Mesenchymal stem cell (in vitro differentiated cells and primary cell): Measurements from ENCODE around the gene MRPL51.

Experiments
- DNase-seq: peaks from one replicate; pipeline ENCODE4 v3.0.0-alpha.2; 2013
- H2AFZ ChIP-seq: one replicate; pipeline ENCODE4 v1.6.1; 2013; ENCODE audit warnings: low read depth, mild to moderate bottlenecking, control low read depth, inconsistent platforms, low read length, moderate library complexity
- H2AK5ac ChIP-seq: 2 replicates; pipeline ENCODE4 v1.6.1; 2013; ENCODE audit warnings: low read length, moderate library complexity, mild to moderate bottlenecking, inconsistent platforms; ENCODE audit not compliant: severe bottlenecking
- H2BK120ac ChIP-seq: one replicate; pipeline ENCODE4 v1.6.1; 2013; ENCODE audit warnings: low read depth, mild to moderate bottlenecking, inconsistent platforms, low read length, moderate library complexity
- H2BK12ac ChIP-seq, 2 experiments: one replicate each; pipeline ENCODE4 v1.6.1; 2013; ENCODE audit warnings: inconsistent platforms in 2 of 2, low read length in 2 of 2, mild to moderate bottlenecking in 2 of 2, moderate library complexity in 2 of 2, control low read depth in 1 of 2
- H2BK15ac ChIP-seq: one replicate; pipeline ENCODE4 v1.6.1; 2013; ENCODE audit warnings: mild to moderate bottlenecking, low read depth, inconsistent platforms; ENCODE audit not compliant: poor library complexity, severe bottlenecking
- H2BK5ac ChIP-seq: 2 replicates; pipeline ENCODE4 v1.6.1; 2013; ENCODE audit warnings: low read depth, mild to moderate bottlenecking, low read length, control low read depth, inconsistent platforms; ENCODE audit not compliant: poor library complexity, severe bottlenecking
- H3K14ac ChIP-seq, 2 experiments: one replicate each; pipeline ENCODE4 v1.6.1; 2013; ENCODE audit warnings: inconsistent platforms in 2 of 2, low read length in 2 of 2, control low read depth in 1 of 2, mild to moderate bottlenecking in 1 of 2, moderate library complexity in 1 of 2
- H3K18ac ChIP-seq, 2 experiments: one replicate each; pipeline ENCODE4 v1.6.1; 2013; ENCODE audit warnings: inconsistent platforms in 2 of 2, low read length in 2 of 2, control low read depth in 1 of 2, low read depth in 1 of 2, mild to moderate bottlenecking in 1 of 2
- H3K23ac ChIP-seq, 2 experiments: one replicate each; pipeline ENCODE4 v1.6.1; 2013; ENCODE audit warnings: inconsistent platforms in 2 of 2, low read length in 2 of 2, mild to moderate bottlenecking in 2 of 2, moderate library complexity in 2 of 2, control low read depth in 1 of 2
- H3K27ac ChIP-seq: 2 replicates; pipeline ENCODE4 v1.5.1; 2013; ENCODE audit warnings: mild to moderate bottlenecking, moderate library complexity, low read length, control low read depth, inconsistent platforms; ENCODE audit not compliant: poor library complexity, severe bottlenecking
- H3K27me3 ChIP-seq, 2 experiments: 2 replicates each; pipeline versions ENCODE4 v1.6.1 to v1.7.0; 2013; ENCODE audit warnings: low read length in 2 of 2, mild to moderate bottlenecking in 2 of 2, moderate library complexity in 2 of 2, control low read depth in 1 of 2, inconsistent platforms in 1 of 2; ENCODE audit not compliant: control insufficient read depth in 1 of 2, insufficient read depth in 1 of 2
- H3K36me3 ChIP-seq, 2 experiments: 2 replicates each; pipeline versions ENCODE4 v1.6.1 to v1.7.0; 2013; ENCODE audit warnings: low read length in 2 of 2, control low read depth in 1 of 2, inconsistent platforms in 1 of 2, low read depth in 1 of 2, mild to moderate bottlenecking in 1 of 2; ENCODE audit not compliant: insufficient read depth in 2 of 2, control insufficient read depth in 1 of 2
- H3K4ac ChIP-seq, 2 experiments: one replicate each; pipeline ENCODE4 v1.6.1; 2013; ENCODE audit warnings: inconsistent platforms in 2 of 2, low read length in 2 of 2, mild to moderate bottlenecking in 2 of 2, moderate library complexity in 2 of 2, control low read depth in 1 of 2, low read depth in 1 of 2
- H3K4me1 ChIP-seq: 2 replicates; pipeline ENCODE4 v1.6.1; 2013; ENCODE audit warnings: low read depth, low read length, control low read depth; ENCODE audit not compliant: control insufficient read depth, insufficient read depth
- H3K4me2 ChIP-seq: 2 replicates; pipeline ENCODE4 v1.6.1; 2013; ENCODE audit warnings: low read length, mild to moderate bottlenecking, inconsistent platforms; ENCODE audit not compliant: poor library complexity, severe bottlenecking
- H3K4me3 ChIP-seq, 2 experiments: 2 replicates each; pipeline versions ENCODE4 v1.5.1 to v1.7.0; 2013; ENCODE audit warnings: low read length in 2 of 2, mild to moderate bottlenecking in 2 of 2, control low read depth in 1 of 2, low read depth in 1 of 2; ENCODE audit not compliant: insufficient read depth in 1 of 2
- H3K79me1 ChIP-seq: replicated peaks from 2 replicates; pipeline ENCODE4 v1.6.1; 2013; ENCODE audit warnings: mild to moderate bottlenecking, control low read depth, low read length, inconsistent platforms; ENCODE audit not compliant: poor library complexity, severe bottlenecking
- H3K9ac ChIP-seq: 2 replicates; pipeline ENCODE4 v1.7.0; 2013; ENCODE audit warnings: mild to moderate bottlenecking, low read length, moderate library complexity
- H3K9me3 ChIP-seq: 2 replicates; pipeline ENCODE4 v1.7.0; 2013; ENCODE audit warnings: mild to moderate bottlenecking, low read length; ENCODE audit not compliant: control insufficient read depth
- H4K8ac ChIP-seq: one replicate; pipeline ENCODE4 v1.6.1; 2013; ENCODE audit warnings: inconsistent platforms, mild to moderate bottlenecking, low read length, moderate library complexity
- H4K91ac ChIP-seq: one replicate; pipeline ENCODE4 v1.6.1; 2013; ENCODE audit warnings: mild to moderate bottlenecking, low read length, inconsistent platforms
- WGBS: methylation state at CpG from one replicate; pipeline ENCODE4 v1.1.7; 2013; ENCODE audit warnings: mixed read lengths; 5-methylcytosine and 5-hydroxymethylcytosine counted together

The MRPL51 gene

DNA sequence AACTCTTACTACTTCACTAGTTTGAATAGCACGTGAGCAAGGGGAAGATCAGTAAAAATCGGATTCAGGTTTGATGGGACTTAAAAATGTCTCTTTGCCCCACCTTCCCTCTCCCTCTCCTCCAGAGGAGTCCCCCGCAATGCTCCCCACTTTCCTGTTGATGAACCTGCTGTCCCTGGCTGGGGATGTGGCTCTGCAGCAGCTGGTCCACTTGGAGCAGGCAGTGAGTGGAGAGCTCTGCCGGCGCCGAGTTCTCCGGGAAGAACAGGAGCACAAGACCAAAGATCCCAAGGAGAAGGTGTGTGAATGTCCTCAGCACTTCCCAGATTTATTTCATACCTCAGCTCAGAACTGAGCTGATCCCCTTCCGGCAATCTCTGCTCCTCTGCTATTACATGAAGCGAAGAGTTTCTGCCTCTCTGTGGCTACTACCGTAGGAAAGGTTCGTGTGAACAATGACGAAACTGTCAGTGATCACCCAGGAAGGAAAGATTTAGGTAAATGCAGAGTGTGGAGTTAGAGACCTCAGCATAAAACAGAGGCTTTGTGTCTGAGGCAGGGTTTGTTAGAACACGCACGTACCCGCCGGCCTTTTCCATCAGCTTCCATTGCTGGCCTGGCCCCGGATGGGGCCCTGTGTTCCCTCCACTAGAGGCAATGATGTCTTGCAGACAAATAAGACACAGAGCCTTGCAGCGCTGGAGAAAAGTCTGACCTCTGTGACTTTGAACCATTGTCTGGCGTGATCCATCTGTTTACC is 33.9 kb upstream of the MRPL51 start:
- Histone ChIP-seq H3K18ac (no peak overlapping the region), H2BK15ac (no peak overlapping the region), H3K27me3 (no peaks in the 10 kb centered on the region), H4K91ac (no peak overlapping the region), H3K4me1 (peaks cover 3% of the 10 kb centered on the region), H2AK5ac (no peak overlapping the region), H3K23ac (no peak overlapping the region), H3K4ac (no peak overlapping the region), H3K79me1 (peaks cover 27% of the 10 kb centered on the region), H3K9ac (no peak overlapping the region), H2AFZ (no peak overlapping the region), H3K9me3 (no peaks in the 10 kb centered on the region), H3K14ac (no peak overlapping the region), H4K8ac (no peak overlapping the region), H3K4me2 (no peak overlapping the region), H3K4me3 (no peak overlapping the region), H2BK5ac (no peak overlapping the region), H3K27ac (no peak overlapping the region), H3K36me3 (peaks cover 72 to 92% of the 10 kb centered on the region in 2 experiments), H2BK120ac (no peak overlapping the region), H2BK12ac (no peak overlapping the region)
- no peak for DNase-seq
- WGBS, result 97% methylated on average over 19 of the region's 19 CpGs

DNA sequence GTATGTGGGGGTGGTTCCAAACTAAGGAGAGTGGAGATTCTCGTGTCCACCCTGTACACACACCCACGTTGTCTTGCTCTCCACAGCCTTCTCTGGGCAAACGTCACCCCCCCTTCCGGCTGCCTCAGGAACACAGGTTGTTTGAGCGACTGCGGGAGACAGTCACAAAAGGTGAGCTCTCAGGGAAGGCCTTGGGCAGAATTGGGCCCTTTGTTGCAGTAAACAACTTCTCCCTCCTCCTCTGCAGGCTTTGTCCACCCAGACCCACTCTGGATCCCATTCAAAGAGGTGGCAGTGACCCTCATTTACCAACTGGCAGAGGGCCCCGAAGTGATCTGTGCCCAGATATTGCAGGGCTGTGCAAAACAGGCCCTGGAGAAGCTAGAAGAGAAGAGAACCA is 33.1 kb upstream of the MRPL51 start:
- H3K9ac ChIP-seq, result no peak overlapping the region
- no peak overlapping the region for H2BK120ac ChIP-seq

DNA sequence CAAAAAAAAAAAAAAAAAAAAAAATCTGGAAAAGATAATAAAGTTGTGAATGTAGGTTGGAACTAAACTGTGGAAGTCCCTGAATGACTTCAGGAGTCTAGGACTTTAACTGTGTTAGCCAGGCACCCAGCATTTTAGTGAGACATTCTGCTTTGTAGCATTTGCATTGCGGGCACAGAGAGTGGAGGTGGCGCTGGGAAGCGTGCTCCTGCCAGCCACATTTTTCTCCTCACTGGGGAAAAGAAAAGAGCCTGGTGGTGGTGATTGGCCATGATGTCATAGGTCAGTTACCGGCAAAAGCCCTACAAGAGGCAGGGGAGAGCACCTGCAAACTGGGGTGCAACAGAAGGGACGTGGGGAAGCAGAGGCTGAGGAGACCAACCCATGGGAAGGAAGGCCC is 31.6 kb upstream of the MRPL51 start:
- Histone ChIP-seq H3K4ac (no peak overlapping the region), H2BK120ac (no peak overlapping the region), H2BK15ac (no peak overlapping the region)

More for the DNA sequence above, 33.1 kb upstream of the MRPL51 start:
- no peak overlapping the region for H3K27ac ChIP-seq
- H2BK5ac ChIP-seq, result no peak overlapping the region
- no peaks in the 10 kb centered on the region for H3K27me3 ChIP-seq
- no peak overlapping the region for H2BK15ac ChIP-seq
- WGBS, result 98% methylated on average over 7 of the region's 7 CpGs
- H3K4me3 ChIP-seq, result no peak overlapping the region
- no peak for DNase-seq
- no peak overlapping the region for H2BK12ac ChIP-seq
- no peak overlapping the region for H2AFZ ChIP-seq
- no peak overlapping the region for H3K4me2 ChIP-seq
- H3K4me1 ChIP-seq, result no peaks in the 10 kb centered on the region
- H3K23ac ChIP-seq, result no peak overlapping the region
- H4K8ac ChIP-seq, result no peak overlapping the region
- H2AK5ac ChIP-seq, result no peak overlapping the region
- H4K91ac ChIP-seq, result no peak overlapping the region
- H3K9me3 ChIP-seq, result no peaks in the 10 kb centered on the region
- H3K14ac ChIP-seq, result no peak overlapping the region
- H3K18ac ChIP-seq, result no peak overlapping the region
- no peak overlapping the region for H3K4ac ChIP-seq
- H3K36me3 ChIP-seq, result peaks cover 78 to 98% of the 10 kb centered on the region in 2 experiments
- peaks cover 31% of the 10 kb centered on the region for H3K79me1 ChIP-seq

GRCh38 chr12:6523708-6524107 is 30.6 kb upstream of the MRPL51 start:
- Histone ChIP-seq H2BK15ac (no peak overlapping the region), H3K9ac (no peak overlapping the region), H3K18ac (no peak overlapping the region), H3K27me3 (no peaks in the 10 kb centered on the region), H2BK12ac (no peak overlapping the region), H3K4me3 (no peak overlapping the region), H2AFZ (no peak overlapping the region), H4K91ac (no peak overlapping the region), H4K8ac (no peak overlapping the region), H2BK5ac (no peak overlapping the region), H3K79me1 (peaks cover 29% of the 10 kb centered on the region), H3K9me3 (no peaks in the 10 kb centered on the region), H3K4ac (no peak overlapping the region), H3K4me1 (no peaks in the 10 kb centered on the region), H2BK120ac (no peak overlapping the region), H3K4me2 (no peak overlapping the region), H2AK5ac (no peak overlapping the region), H3K27ac (no peak overlapping the region), H3K23ac (no peak overlapping the region), H3K36me3 (peaks cover 74 to 91% of the 10 kb centered on the region in 2 experiments), H3K14ac (no peak overlapping the region)
- WGBS, result 93% methylated on average over 3 of the region's 3 CpGs
- DNase-seq, result no peak

More for the DNA sequence above, 31.6 kb upstream of the MRPL51 start:
- H3K27me3 ChIP-seq, result no peaks in the 10 kb centered on the region
- H4K8ac ChIP-seq, result no peak overlapping the region
- H3K9ac ChIP-seq, result no peak overlapping the region
- H3K23ac ChIP-seq, result no peak overlapping the region
- no peak overlapping the region for H3K4me2 ChIP-seq
- 98% methylated on average over 5 of the region's 5 CpGs for WGBS
- H3K18ac ChIP-seq, result no peak overlapping the region
- no peak overlapping the region for H4K91ac ChIP-seq
- no peak overlapping the region for H2AFZ ChIP-seq
- H3K14ac ChIP-seq, result no peak overlapping the region
- H2BK5ac ChIP-seq, result no peak overlapping the region
- no peak for DNase-seq
- H3K9me3 ChIP-seq, result no peaks in the 10 kb centered on the region
- H3K4me3 ChIP-seq, result no peak overlapping the region
- peaks cover 29% of the 10 kb centered on the region for H3K79me1 ChIP-seq
- no peak overlapping the region for H3K27ac ChIP-seq
- peaks cover 77 to 94% of the 10 kb centered on the region in 2 experiments for H3K36me3 ChIP-seq
- H3K4me1 ChIP-seq, result no peaks in the 10 kb centered on the region
- H2AK5ac ChIP-seq, result no peak overlapping the region
- no peak overlapping the region for H2BK12ac ChIP-seq
